K562 (cell line): ENCODE results near the gene SON. TPM values are rescaled to one million over a fixed set of nuclear protein-coding genes. Genes with fewer than 3 reads are reported as not detected.

Experiments
- ARNT ChIP-seq, 2 experiments: fragments of 450-650 bp; IDR thresholded peaks; 2 replicates each; pipeline ENCODE4 v1.6.1; 2016; ENCODE audit warnings: mild to moderate bottlenecking in 1 of 2
- CHD2 ChIP-seq: IDR thresholded peaks from 2 replicates; pipeline ENCODE4 v1.6.1; 2011; ENCODE audit warnings: low read depth, low read length
- COPS2 ChIP-seq: fragments of 450-650 bp; conservative IDR thresholded peaks from 2 replicates; pipeline ENCODE4 v1.6.1; 2016; ENCODE audit warnings: mild to moderate bottlenecking, moderate library complexity
- CREM ChIP-seq: IDR thresholded peaks from 2 replicates; pipeline ENCODE4 v1.6.1; 2014; ENCODE audit warnings: antibody characterized with exemption, low read depth
- CTCF ChIP-seq, 3 experiments: IDR thresholded peaks in 2 of 3; conservative IDR thresholded peaks in 1 of 3; 2 replicates each; pipeline ENCODE4 v1.5.1; 2011 to 2012; ENCODE audit warnings: low read length in 3 of 3, mild to moderate bottlenecking in 3 of 3, control low read depth in 2 of 3, improper control_type of control experiment in 1 of 3, inconsistent platforms in 1 of 3, low read depth in 1 of 3, mixed read lengths in 1 of 3, moderate library complexity in 1 of 3; ENCODE audit not compliant: insufficient read depth in 2 of 3
- DLX4 ChIP-seq: fragments of 250-450 bp; sonication (Bioruptor Pico); IDR thresholded peaks from 2 replicates; pipeline ENCODE4 v1.6.1; 2021; ENCODE audit warnings: mild to moderate bottlenecking
- EHMT2 ChIP-seq: fragments of 450-650 bp; IDR thresholded peaks from 2 replicates; pipeline ENCODE4 v1.6.1; 2018; ENCODE audit warnings: antibody characterized with exemption
- ILF3 ChIP-seq: fragments of 450-650 bp; IDR thresholded peaks from 2 replicates; pipeline ENCODE4 v1.6.1; 2018; ENCODE audit warnings: antibody characterized with exemption, mild to moderate bottlenecking, moderate library complexity, borderline replicate concordance
- MECOM ChIP-seq: fragments of 250-450 bp; sonication (Bioruptor Pico); IDR thresholded peaks from 2 replicates; pipeline ENCODE4 v1.8.0; 2022; ENCODE audit warnings: inconsistent platforms
- NKRF ChIP-seq: fragments of 450-650 bp; IDR thresholded peaks from 2 replicates; pipeline ENCODE4 v1.6.1; 2016; ENCODE audit warnings: borderline replicate concordance
- RBM39 ChIP-seq: fragments of 200-400 bp; formaldehyde crosslinking; optimal IDR thresholded peaks from 2 replicates; pipeline ENCODE3; 2018; ENCODE audit warnings: low read depth, low read length
- SMAD1 ChIP-seq: fragments of 150-350 bp; IDR thresholded peaks from 2 replicates; pipeline ENCODE4 v1.6.1; 2014; ENCODE audit warnings: low read length, low read depth; ENCODE audit not compliant: partially characterized antibody
- SMAD2 ChIP-seq: fragments of 150-350 bp; IDR thresholded peaks from 2 replicates; pipeline ENCODE4 v1.6.1; 2014; ENCODE audit warnings: low read depth, mild to moderate bottlenecking, low read length
- SUPT5H ChIP-seq: fragments of 450-650 bp; IDR thresholded peaks from 2 replicates; pipeline ENCODE4 v1.6.1; 2016
- ZBTB1 ChIP-seq: sonication (generic); formaldehyde crosslinking; IDR thresholded peaks from 2 replicates; pipeline ENCODE4 v1.8.1; 2023; ENCODE audit warnings: missing genetic modification reagents, low read depth, mild to moderate bottlenecking, borderline replicate concordance
- ZNF23 ChIP-seq: fragments of 250-450 bp; sonication (Bioruptor Pico); IDR thresholded peaks from 2 replicates; pipeline ENCODE4 v1.4.0; 2020; ENCODE audit warnings: mild to moderate bottlenecking
- ZNF436 ChIP-seq: fragments of 250-450, 450-650 bp; sonication (Bioruptor Pico); formaldehyde crosslinking; IDR thresholded peaks from 2 replicates; pipeline ENCODE4 v1.7.0; 2020; ENCODE audit warnings: mild to moderate bottlenecking
- ZNF695 ChIP-seq: fragments of 450-650 bp; formaldehyde crosslinking; IDR thresholded peaks from 2 replicates; pipeline ENCODE4 v1.4.0; 2020; ENCODE audit warnings: mild to moderate bottlenecking, moderate library complexity
- polyA plus RNA-seq, 8 experiments: library from polyadenylated mRNA; depleted of rRNA in 4 of 8; stranded (reverse) in 5 of 8; unstranded in 3 of 8; fragments of >200 nt; fragmentation: Nextera tagmentation in 2 of 8; fragmentation: Illumina TruSeq in 1 of 8; extraction: Ambion mirVana in 2 of 8; extraction: Trizol in 1 of 8; gene quantifications; 2 replicates each; pipeline versions ENCODE4 v1.2.1 to v1.2.3, GENCODE V29; 2011 to 2014; ENCODE audit warnings: inconsistent platforms in 1 of 8, missing spikeins in 1 of 8
- total RNA-seq, 7 experiments: library from RNA; depleted of rRNA in 6 of 7; stranded (reverse); fragments of >200 nt in 6 of 7; fragmentation: Illumina TruSeq in 2 of 7; extraction: Trizol in 2 of 7; gene quantifications; 2 replicates each; pipeline versions ENCODE4 v1.2.1 to v1.2.3, GENCODE V29; 2011 to 2021; ENCODE audit warnings: low replicate concordance in 1 of 7
- TF ChIP-seq, protein P1 (sequence below): fragments of 450-650 bp; formaldehyde crosslinking; IDR thresholded peaks from 2 replicates; pipeline ENCODE4 v1.4.0; 2020; ENCODE audit warnings: mild to moderate bottlenecking, moderate library complexity
- TF ChIP-seq, protein P2 (sequence below): fragments of 250-450 bp; sonication (Bioruptor Pico); IDR thresholded peaks from 2 replicates; pipeline ENCODE4 v1.9.0; 2021; ENCODE audit warnings: mild to moderate bottlenecking, inconsistent platforms
- TF ChIP-seq, protein P3 (sequence below): fragments of 250-450 bp; sonication (Bioruptor Pico); IDR thresholded peaks from 2 replicates; pipeline ENCODE4 v1.8.0; 2022; ENCODE audit warnings: moderate library complexity, mild to moderate bottlenecking, inconsistent platforms

Gene SON
- total and polyA plus RNA-seq, 9 of the 15 experiments (the other 6 are each of a cell fraction or from before 2014, with no cell fraction given), result 105 to 742 (median 187) TPM

GRCh38 chr21:33584455-33584854 lies 41.6 kb downstream of the SON start (continued):
- TF ChIP-seq CTCF (IDR thresholded peaks at IDR 0.05 in 2 of 3, conservative IDR thresholded peaks at IDR 0.05 in 1 of 3; ENCODE audit: insufficient read depth in 2 of 3, low read depth in 1 of 3, low read length in 3 of 3), result no peak
- no peak for TF ChIP-seq ZNF23
- TF ChIP-seq MECOM (CRISPR knock-in tag), result no peak
- TF ChIP-seq DLX4, result no peak
- no peak for TF ChIP-seq ILF3
- TF ChIP-seq SMAD2, result no peak
- no peak for TF ChIP-seq SUPT5H
- no peak for TF ChIP-seq NKRF
- TF ChIP-seq, protein P1, sequence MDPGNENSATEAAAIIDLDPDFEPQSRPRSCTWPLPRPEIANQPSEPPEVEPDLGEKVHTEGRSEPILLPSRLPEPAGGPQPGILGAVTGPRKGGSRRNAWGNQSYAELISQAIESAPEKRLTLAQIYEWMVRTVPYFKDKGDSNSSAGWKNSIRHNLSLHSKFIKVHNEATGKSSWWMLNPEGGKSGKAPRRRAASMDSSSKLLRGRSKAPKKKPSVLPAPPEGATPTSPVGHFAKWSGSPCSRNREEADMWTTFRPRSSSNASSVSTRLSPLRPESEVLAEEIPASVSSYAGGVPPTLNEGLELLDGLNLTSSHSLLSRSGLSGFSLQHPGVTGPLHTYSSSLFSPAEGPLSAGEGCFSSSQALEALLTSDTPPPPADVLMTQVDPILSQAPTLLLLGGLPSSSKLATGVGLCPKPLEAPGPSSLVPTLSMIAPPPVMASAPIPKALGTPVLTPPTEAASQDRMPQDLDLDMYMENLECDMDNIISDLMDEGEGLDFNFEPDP (CRISPR knock-in tag), result no peak
- no peak for TF ChIP-seq ZNF436 (CRISPR knock-in tag)
- TF ChIP-seq COPS2, result no peak
- no peak for TF ChIP-seq ARNT (IDR thresholded peaks at IDR 0.05)
- TF ChIP-seq RBM39, result no peak
- no peak for TF ChIP-seq ZBTB1 (CRISPR knock-in tag)
- TF ChIP-seq CHD2, result no peak
- TF ChIP-seq, protein P2, sequence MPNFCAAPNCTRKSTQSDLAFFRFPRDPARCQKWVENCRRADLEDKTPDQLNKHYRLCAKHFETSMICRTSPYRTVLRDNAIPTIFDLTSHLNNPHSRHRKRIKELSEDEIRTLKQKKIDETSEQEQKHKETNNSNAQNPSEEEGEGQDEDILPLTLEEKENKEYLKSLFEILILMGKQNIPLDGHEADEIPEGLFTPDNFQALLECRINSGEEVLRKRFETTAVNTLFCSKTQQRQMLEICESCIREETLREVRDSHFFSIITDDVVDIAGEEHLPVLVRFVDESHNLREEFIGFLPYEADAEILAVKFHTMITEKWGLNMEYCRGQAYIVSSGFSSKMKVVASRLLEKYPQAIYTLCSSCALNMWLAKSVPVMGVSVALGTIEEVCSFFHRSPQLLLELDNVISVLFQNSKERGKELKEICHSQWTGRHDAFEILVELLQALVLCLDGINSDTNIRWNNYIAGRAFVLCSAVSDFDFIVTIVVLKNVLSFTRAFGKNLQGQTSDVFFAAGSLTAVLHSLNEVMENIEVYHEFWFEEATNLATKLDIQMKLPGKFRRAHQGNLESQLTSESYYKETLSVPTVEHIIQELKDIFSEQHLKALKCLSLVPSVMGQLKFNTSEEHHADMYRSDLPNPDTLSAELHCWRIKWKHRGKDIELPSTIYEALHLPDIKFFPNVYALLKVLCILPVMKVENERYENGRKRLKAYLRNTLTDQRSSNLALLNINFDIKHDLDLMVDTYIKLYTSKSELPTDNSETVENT (CRISPR knock-in tag), result no peak
- peak; percentile 42; the same call in 1 of the 2 replicates for TF ChIP-seq EHMT2
- TF ChIP-seq SMAD1, result no peak
- TF ChIP-seq ZNF695 (CRISPR knock-in tag), result no peak
- TF ChIP-seq, protein P3, sequence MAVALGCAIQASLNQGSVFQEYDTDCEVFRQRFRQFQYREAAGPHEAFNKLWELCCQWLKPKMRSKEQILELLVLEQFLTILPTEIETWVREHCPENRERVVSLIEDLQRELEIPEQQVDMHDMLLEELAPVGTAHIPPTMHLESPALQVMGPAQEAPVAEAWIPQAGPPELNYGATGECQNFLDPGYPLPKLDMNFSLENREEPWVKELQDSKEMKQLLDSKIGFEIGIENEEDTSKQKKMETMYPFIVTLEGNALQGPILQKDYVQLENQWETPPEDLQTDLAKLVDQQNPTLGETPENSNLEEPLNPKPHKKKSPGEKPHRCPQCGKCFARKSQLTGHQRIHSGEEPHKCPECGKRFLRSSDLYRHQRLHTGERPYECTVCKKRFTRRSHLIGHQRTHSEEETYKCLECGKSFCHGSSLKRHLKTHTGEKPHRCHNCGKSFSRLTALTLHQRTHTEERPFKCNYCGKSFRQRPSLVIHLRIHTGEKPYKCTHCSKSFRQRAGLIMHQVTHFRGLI (CRISPR knock-in tag), result no peak
- TF ChIP-seq CREM, result no peak
